DOHH2 (cell line): ENCODE measurements around the gene TMEM86A.

ENCODE experiments used
- EZH2phosphoT487 ChIP-seq: fragments of 200-600 bp; sonication (generic); IDR thresholded peaks from 2 replicates; pipeline ENCODE4 v1.6.1; 2017; ENCODE audit warnings: borderline replicate concordance, mild to moderate bottlenecking, antibody characterized with exemption, low read length, moderate library complexity, mixed read lengths
- TF ChIP-seq, protein P1 (sequence below): fragments of 200-600 bp; sonication (generic); IDR thresholded peaks from one replicate; pipeline ENCODE4 v1.5.1; 2014; ENCODE audit warnings: antibody characterized with exemption, mild to moderate bottlenecking, low read depth, low read length; ENCODE audit not compliant: poor library complexity, severe bottlenecking

DNA sequence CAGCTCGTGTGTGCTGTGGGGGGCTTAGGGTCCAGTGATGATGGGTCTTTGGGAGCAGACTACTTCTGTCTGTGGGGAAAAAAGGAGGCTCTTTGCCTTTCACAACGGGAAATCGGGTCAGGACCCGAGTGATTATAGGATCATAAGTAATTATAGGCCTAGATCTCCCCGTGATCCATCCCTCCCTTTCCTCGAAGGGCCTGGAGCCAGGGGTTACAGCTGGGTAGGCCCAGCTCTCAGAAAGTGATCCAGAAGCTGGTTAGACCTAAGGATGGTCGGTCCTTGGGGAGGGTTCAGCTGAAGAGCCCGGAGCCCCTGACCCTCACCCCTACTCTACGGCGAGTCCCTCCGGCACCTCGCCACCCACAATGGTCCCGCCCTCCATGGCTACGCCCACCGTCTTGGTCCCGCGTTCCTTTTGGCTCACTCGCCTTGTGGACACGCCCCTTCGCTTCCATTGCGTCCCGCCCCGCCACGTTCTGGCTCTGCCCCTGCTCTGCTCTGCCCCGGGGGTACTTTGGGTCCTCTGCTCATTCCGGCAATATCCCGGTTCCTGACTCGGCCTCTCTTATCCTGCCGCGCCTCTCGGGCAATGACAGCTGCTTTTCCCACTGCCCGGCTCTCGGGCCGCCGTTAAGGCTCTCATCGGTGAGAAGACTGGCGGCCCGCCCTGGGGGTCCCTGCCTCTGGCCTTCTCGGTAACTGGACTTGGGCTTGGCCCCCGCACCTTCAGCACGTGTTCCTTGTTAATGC is 22.4 kb downstream of the TMEM86A start:
- TF ChIP-seq, protein P1, sequence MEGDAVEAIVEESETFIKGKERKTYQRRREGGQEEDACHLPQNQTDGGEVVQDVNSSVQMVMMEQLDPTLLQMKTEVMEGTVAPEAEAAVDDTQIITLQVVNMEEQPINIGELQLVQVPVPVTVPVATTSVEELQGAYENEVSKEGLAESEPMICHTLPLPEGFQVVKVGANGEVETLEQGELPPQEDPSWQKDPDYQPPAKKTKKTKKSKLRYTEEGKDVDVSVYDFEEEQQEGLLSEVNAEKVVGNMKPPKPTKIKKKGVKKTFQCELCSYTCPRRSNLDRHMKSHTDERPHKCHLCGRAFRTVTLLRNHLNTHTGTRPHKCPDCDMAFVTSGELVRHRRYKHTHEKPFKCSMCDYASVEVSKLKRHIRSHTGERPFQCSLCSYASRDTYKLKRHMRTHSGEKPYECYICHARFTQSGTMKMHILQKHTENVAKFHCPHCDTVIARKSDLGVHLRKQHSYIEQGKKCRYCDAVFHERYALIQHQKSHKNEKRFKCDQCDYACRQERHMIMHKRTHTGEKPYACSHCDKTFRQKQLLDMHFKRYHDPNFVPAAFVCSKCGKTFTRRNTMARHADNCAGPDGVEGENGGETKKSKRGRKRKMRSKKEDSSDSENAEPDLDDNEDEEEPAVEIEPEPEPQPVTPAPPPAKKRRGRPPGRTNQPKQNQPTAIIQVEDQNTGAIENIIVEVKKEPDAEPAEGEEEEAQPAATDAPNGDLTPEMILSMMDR, result no peak
- TF ChIP-seq EZH2phosphoT487, result no peak
